ENCODE data around the gene TMEM51. TPM values are rescaled to one million over a fixed set of nuclear protein-coding genes. Genes with fewer than 3 reads are reported as not detected.
A peak's percentile ranks its signal among the peaks of the same experiment; 100 is the strongest.

TMEM51 gene
- total and polyA plus RNA-seq, 9 of the 15 experiments (the other 6 are each of a cell fraction or from before 2014, with no cell fraction given) = 0.06 to 1.4 (median 0.58) TPM

- no peak within 1 kb of the TSS for H2AFZ ChIP-seq (ENCODE audit: low read depth, low read length)
- H3K9me3 ChIP-seq (replicated peaks; ENCODE audit: control insufficient read depth, insufficient read depth, low read depth, low read length) = no peaks in the 10 kb centered on the region
- WGBS (ENCODE audit: insufficient coverage, low coverage, missing lambda C conversion rate) = 33% methylated on average over 32 of the region's 55 CpGs
- H3K27ac ChIP-seq (ENCODE audit: extremely low read depth, low read depth, low read length) = no peak within 1 kb of the TSS
- H3K9me1 ChIP-seq (ENCODE audit: control insufficient read depth, insufficient read depth, low read length) = no peaks in the 10 kb centered on the region
- no peak within 1 kb of the TSS for H3K4me2 ChIP-seq (ENCODE audit: insufficient read depth, low read length)
- no TSS peak for BruUV-seq (replicated peaks)
- CTCF ChIA-PET (ENCODE audit: low intra/inter-chr PET ratio) = no interaction called here
- ATAC-seq = peak; percentile 67
- peaks cover 0 to 8% of the 10 kb centered on the region in 2 experiments; a peak in 3 of 5 replicates for H3K4me1 ChIP-seq (replicated peaks in 1 of 2; ENCODE audit: control insufficient read depth in 2 of 2, insufficient read depth in 2 of 2, low read length in 2 of 2)
- intact Hi-C loops (cut with micrococcal nuclease) = no loop called here
- no peak for FAIRE-seq
- no peak within 1 kb of the TSS for H3K9ac ChIP-seq (ENCODE audit: insufficient read depth in 1 of 2, low read depth in 2 of 2, low read length in 2 of 2)
- H4K20me1 ChIP-seq (replicated peaks; ENCODE audit: control insufficient read depth, insufficient read depth, low read length) = no peaks in the 10 kb centered on the region
- peaks cover 23 to 41% of the 10 kb centered on the region in 2 experiments; a peak in 4 of 5 replicates for H3K27me3 ChIP-seq (ENCODE audit: control insufficient read depth in 2 of 2, insufficient read depth in 2 of 2, low read length in 2 of 2)
- no peak within 1 kb of the TSS for H3K4me3 ChIP-seq
- no peaks in the 10 kb centered on the region for H3K79me2 ChIP-seq (ENCODE audit: control insufficient read depth, insufficient read depth, low read length)
- peak in 3 of 4 experiments; percentile 44 to 62 (median 62) for DNase-seq (ENCODE audit: extremely low read depth in 1 of 4, low spot score in 3 of 4)
- H3K36me3 ChIP-seq (ENCODE audit: control insufficient read depth, insufficient read depth, low read length) = no peaks in the 10 kb centered on the region
- POLR2A ChIA-PET = interaction anchor here (0.7 to 0.9 kb wide), 3 partner anchors 13 to 77 kb away, joined by 3 read pairs; no protein-coding TSS in a partner anchor
- in situ Hi-C loops (cut with MboI) = no loop called here
- TF ChIP-seq YY1 (IDR thresholded peaks at IDR 0.05; ENCODE audit: borderline replicate concordance in 1 of 3, control insufficient read depth in 1 of 3, extremely low read depth in 1 of 3, insufficient read depth in 3 of 3, insufficient read length in 1 of 3, insufficient replicate concordance in 2 of 3, low read depth in 1 of 3, low read length in 2 of 3) = peak; percentile 9 to 85 (median 81)
- TF ChIP-seq TAF15 (IDR thresholded peaks at IDR 0.05; ENCODE audit: low read depth, low read length) = no peak
- TF ChIP-seq FOXK1 (CRISPR knock-in tag; IDR thresholded peaks at IDR 0.05; ENCODE audit: borderline replicate concordance) = no peak
- TF ChIP-seq ESRRA (IDR thresholded peaks at IDR 0.05; ENCODE audit: borderline replicate concordance, low read depth) = peak; percentile 99
- TF ChIP-seq RAD51 (IDR thresholded peaks at IDR 0.05; ENCODE audit: borderline replicate concordance, low read depth) = no peak
- peak; percentile 68; the same call in 1 of the 2 replicates for TF ChIP-seq BCOR (IDR thresholded peaks at IDR 0.05)
- TF ChIP-seq MAFK (IDR thresholded peaks at IDR 0.05; ENCODE audit: low read length) = no peak
- no peak for TF ChIP-seq MBD2 (IDR thresholded peaks at IDR 0.05; ENCODE audit: borderline replicate concordance, low read depth)
- TF ChIP-seq RFX1 (IDR thresholded peaks at IDR 0.05) = peak; percentile 85
- no peak for TF ChIP-seq KAT7 (CRISPR knock-in tag; IDR thresholded peaks at IDR 0.05; ENCODE audit: borderline replicate concordance)
- peak; percentile 80 for TF ChIP-seq ZBTB33 (CRISPR knock-in tag; IDR thresholded peaks at IDR 0.05)
- TF ChIP-seq ZHX1 (conservative IDR thresholded peaks at IDR 0.05; ENCODE audit: low read length) = peak; percentile 99
- 0 out of 2 replicates have a peak, but pooled peaks have one; percentile 17 for TF ChIP-seq SAFB (IDR thresholded peaks at IDR 0.05; ENCODE audit: borderline replicate concordance, low read depth, low read length)
These were observed 93.5 kb downstream of the TMEM51 start, which contains the start of gene FHAD1 for GRCh38 chr1:15246960-15247614. TSS of gene FHAD1 (plus strand) at chr1:15247223. CDS start at chr1:15251785, 4,562 bp downstream.
